Keratinocyte (primary cell): ENCODE data around the gene GINS2. TPM values are rescaled to one million over a fixed set of nuclear protein-coding genes. Genes with fewer than 3 reads are reported as not detected.

Source experiments
- DNase-seq: peaks from one replicate; pipeline ENCODE4 v3.0.0-alpha.2; 2011; ENCODE audit warnings: low read depth, missing footprints, low spot score
- FAIRE-seq: peaks from 2 replicates; lab custom pipeline; 2011; peaks lifted over from hg19 to GRCh38; lab: Jason Lieb, UNC
- H2AFZ ChIP-seq: 2 replicates; pipeline ENCODE4 v1.6.0; 2012; ENCODE audit warnings: low read length, control low read depth, inconsistent platforms; ENCODE audit not compliant: control insufficient read depth
- H3K27ac ChIP-seq: 2 replicates; pipeline ENCODE4 v1.5.1; 2011; ENCODE audit warnings: low read length; ENCODE audit not compliant: control insufficient read depth, insufficient read depth
- H3K27me3 ChIP-seq: 3 replicates; pipeline ENCODE4 v1.6.0; 2011; ENCODE audit warnings: low read length; ENCODE audit not compliant: control insufficient read depth, insufficient read depth; ENCODE audit errors: extremely low read depth
- H3K36me3 ChIP-seq, 2 experiments: 2 replicates in 1 of 2; 3 replicates in 1 of 2; pipeline ENCODE4 v1.5.1; 2011; ENCODE audit warnings: low read length in 2 of 2, mild to moderate bottlenecking in 1 of 2; ENCODE audit not compliant: control insufficient read depth in 2 of 2, insufficient read depth in 2 of 2; ENCODE audit errors: extremely low read depth in 1 of 2
- H3K4me1 ChIP-seq: 3 replicates; pipeline ENCODE4 v1.5.1; 2011; ENCODE audit warnings: low read length; ENCODE audit not compliant: control insufficient read depth, insufficient read depth; ENCODE audit errors: extremely low read depth
- H3K4me2 ChIP-seq: 3 replicates; pipeline ENCODE4 v1.6.0; 2011; ENCODE audit warnings: low read depth, low read length; ENCODE audit not compliant: control insufficient read depth, insufficient read depth; ENCODE audit errors: extremely low read depth
- H3K4me3 ChIP-seq, 3 experiments: fragments of 200-600 bp in 1 of 3; sonication (generic) in 1 of 3; 2 replicates in 2 of 3; 3 replicates in 1 of 3; pipeline ENCODE4 v1.5.1; 2011 to 2016; ENCODE audit warnings: low read length in 3 of 3, mild to moderate bottlenecking in 3 of 3, control low read depth in 2 of 3, inconsistent platforms in 1 of 3, low read depth in 1 of 3, mixed read lengths in 1 of 3, mixed run types in 1 of 3, moderate library complexity in 1 of 3; ENCODE audit not compliant: control insufficient read depth in 2 of 3, insufficient read depth in 2 of 3; ENCODE audit errors: extremely low read depth in 1 of 3
- H3K79me2 ChIP-seq: 2 replicates; pipeline ENCODE4 v1.6.0; 2012; ENCODE audit warnings: low read length; ENCODE audit not compliant: control insufficient read depth, insufficient read depth
- H3K9ac ChIP-seq: 3 replicates; pipeline ENCODE4 v1.6.0; 2011; ENCODE audit warnings: low read length; ENCODE audit not compliant: control insufficient read depth, insufficient read depth; ENCODE audit errors: extremely low read depth
- H3K9me1 ChIP-seq: 3 replicates; pipeline ENCODE4 v1.6.0; 2011; ENCODE audit warnings: low read length; ENCODE audit not compliant: control insufficient read depth, insufficient read depth; ENCODE audit errors: extremely low read depth
- H3K9me3 ChIP-seq: 2 replicates; pipeline ENCODE4 v1.5.1; 2012; ENCODE audit warnings: low read depth, low read length; ENCODE audit not compliant: control insufficient read depth
- H4K20me1 ChIP-seq: 3 replicates; pipeline ENCODE4 v1.6.0; 2011; ENCODE audit warnings: low read length; ENCODE audit not compliant: control insufficient read depth, insufficient read depth; ENCODE audit errors: extremely low read depth
- CTCF ChIP-seq, 3 experiments: IDR thresholded peaks in 1 of 3; conservative IDR thresholded peaks in 1 of 3; optimal IDR thresholded peaks in 1 of 3; 2 replicates in 2 of 3; 3 replicates in 1 of 3; pipeline versions ENCODE3 to v1.5.1; 2011; ENCODE audit warnings: low read length in 3 of 3, mild to moderate bottlenecking in 3 of 3, moderate library complexity in 2 of 3, control low read depth in 1 of 3, inconsistent platforms in 1 of 3; ENCODE audit not compliant: insufficient read depth in 2 of 3; ENCODE audit errors: extremely low read depth in 1 of 3
- EZH2 ChIP-seq: IDR thresholded peaks from one replicate; pipeline ENCODE4 v1.6.1; 2012; ENCODE audit warnings: inconsistent platforms, mild to moderate bottlenecking, low read length, moderate library complexity
- dilution Hi-C: fragments of 300-500 bp; cut with MboI; formaldehyde crosslinking; loops from one replicate; pipeline ENCODE4 v1.7.0; 2020; ENCODE audit warnings: low sequenced_read_pairs; ENCODE audit not compliant: extremely low pct_ligation_motif_present
- polyA plus RNA-seq, 5 experiments: library from polyadenylated mRNA; depleted of rRNA in 3 of 5; stranded (reverse) in 3 of 5; stranded (forward) in 1 of 5; unstranded in 1 of 5; fragments of >200 nt; gene quantifications; 1 replicate in 1 of 5; 2 replicates in 3 of 5; 3 replicates in 1 of 5; pipeline versions ENCODE4 v1.2.1 to v1.2.3, GENCODE V29; 2011 to 2012; ENCODE audit warnings: missing spikeins in 2 of 5, low read depth in 1 of 5, low replicate concordance in 1 of 5

Gene GINS2
- polyA plus RNA-seq, 1 donor (not counting 4 experiments of a cell fraction or from before 2014, with no cell fraction given) = 11.2 TPM

GRCh38 chr16:85706449-85707034 lies 17.8 kb upstream of the GINS2 start:
- Histone ChIP-seq H3K9me1 (no peaks in the 10 kb centered on the region), H2AFZ (no peak overlapping the region), H3K9ac (no peak overlapping the region), H3K4me1 (no peaks in the 10 kb centered on the region), H3K4me2 (no peak overlapping the region), H3K27ac (no peak overlapping the region), H4K20me1 (peaks cover 13% of the 10 kb centered on the region), H3K36me3 (peaks cover 19 to 27% of the 10 kb centered on the region in 2 experiments), H3K9me3 (no peaks in the 10 kb centered on the region), H3K79me2 (no peaks in the 10 kb centered on the region), H3K27me3 (no peaks in the 10 kb centered on the region), H3K4me3 (no peak overlapping the region)
- DNase-seq (no peak), FAIRE-seq (no peak)
- dilution Hi-C loops = no loop called here
- no peak for TF ChIP-seq CTCF (optimal IDR thresholded peaks at IDR 0.05 in 1 of 3, IDR thresholded peaks at IDR 0.05 in 1 of 3, conservative IDR thresholded peaks at IDR 0.05 in 1 of 3; ENCODE audit: extremely low read depth in 1 of 3, insufficient read depth in 2 of 3, low read length in 3 of 3)
- TF ChIP-seq EZH2 = no peak

GRCh38 chr16:85704900-85705846 lies 16.4 kb upstream of the GINS2 start:
- H3K4me2 ChIP-seq = no peak overlapping the region
- dilution Hi-C loops = no loop called here

More at GRCh38 chr16:85704900-85705846, 16.4 kb upstream of the GINS2 start:
- H3K9ac ChIP-seq = no peak overlapping the region
- H3K36me3 ChIP-seq = peaks cover 18 to 24% of the 10 kb centered on the region in 2 experiments
- no peak overlapping the region for H3K27ac ChIP-seq
- H3K4me3 ChIP-seq = no peak overlapping the region
- H3K4me1 ChIP-seq = no peaks in the 10 kb centered on the region
- H3K79me2 ChIP-seq = no peaks in the 10 kb centered on the region
- peaks cover 9% of the 10 kb centered on the region for H4K20me1 ChIP-seq
- no peak overlapping the region for H2AFZ ChIP-seq
- no peak for TF ChIP-seq CTCF (optimal IDR thresholded peaks at IDR 0.05 in 1 of 3, IDR thresholded peaks at IDR 0.05 in 1 of 3, conservative IDR thresholded peaks at IDR 0.05 in 1 of 3; ENCODE audit: extremely low read depth in 1 of 3, insufficient read depth in 2 of 3, low read length in 3 of 3)
- TF ChIP-seq EZH2 = no peak
- FAIRE-seq (no peak), DNase-seq (no peak)
- H3K9me1 ChIP-seq = no peaks in the 10 kb centered on the region
- no peaks in the 10 kb centered on the region for H3K27me3 ChIP-seq
- no peaks in the 10 kb centered on the region for H3K9me3 ChIP-seq
